Activated CD8-positive, alpha-beta memory T cell treated with anti-CD3 and anti-CD28 coated beads for 4 hours (primary cell): Measurements from ENCODE around the gene POLR2I.
"Not testable (repeated sequence)": the region's sequence is repeated elsewhere in the genome, so short reads cannot be mapped to it uniquely, and the experiment has no call there.

ENCODE experiments used
- DNase-seq, 2 donors: peaks; one replicate each; pipeline ENCODE4 v3.0.0-alpha.2; 2020; ENCODE audit warnings: low read depth in 2 of 2

POLR2I gene

DNA sequence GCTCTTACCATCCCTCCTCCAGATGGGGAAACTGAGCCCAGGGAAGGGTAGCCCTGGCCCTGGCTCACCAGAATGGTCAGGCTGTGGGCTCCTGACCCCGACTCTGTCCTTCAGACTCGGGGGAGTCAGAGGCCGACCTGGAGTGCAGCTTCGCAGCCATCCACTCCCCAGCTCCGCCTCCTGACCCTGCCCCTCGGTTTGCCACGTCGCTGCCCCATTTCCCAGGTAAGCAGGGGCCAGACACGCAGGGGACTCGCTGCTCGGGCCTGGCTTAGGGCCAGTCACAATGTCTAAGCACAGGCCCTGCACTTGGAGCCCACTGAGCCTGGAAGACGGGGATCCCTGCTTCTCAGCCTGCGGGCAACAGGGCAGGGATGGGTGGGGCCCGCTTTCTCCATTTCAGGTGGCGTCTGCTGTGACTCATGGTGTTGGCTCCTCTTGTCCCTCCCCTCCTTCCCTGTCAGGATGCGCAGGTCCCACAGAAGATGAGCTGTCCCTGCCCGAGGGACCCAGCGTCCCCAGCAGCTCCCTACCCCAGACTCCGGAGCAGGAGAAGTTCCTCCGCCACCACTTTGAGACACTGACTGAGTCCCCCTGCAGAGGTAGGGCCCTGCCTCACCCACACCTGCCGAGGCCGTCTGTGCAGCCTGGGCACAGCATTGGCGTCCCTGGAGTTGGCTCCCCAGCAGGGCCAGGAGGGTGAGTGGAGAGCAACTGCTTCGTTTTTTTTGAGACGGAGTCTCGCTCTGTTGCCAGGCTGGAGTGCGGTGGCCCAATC is 12.9 kb downstream of the POLR2I start:
- DNase-seq = no peak

DNA sequence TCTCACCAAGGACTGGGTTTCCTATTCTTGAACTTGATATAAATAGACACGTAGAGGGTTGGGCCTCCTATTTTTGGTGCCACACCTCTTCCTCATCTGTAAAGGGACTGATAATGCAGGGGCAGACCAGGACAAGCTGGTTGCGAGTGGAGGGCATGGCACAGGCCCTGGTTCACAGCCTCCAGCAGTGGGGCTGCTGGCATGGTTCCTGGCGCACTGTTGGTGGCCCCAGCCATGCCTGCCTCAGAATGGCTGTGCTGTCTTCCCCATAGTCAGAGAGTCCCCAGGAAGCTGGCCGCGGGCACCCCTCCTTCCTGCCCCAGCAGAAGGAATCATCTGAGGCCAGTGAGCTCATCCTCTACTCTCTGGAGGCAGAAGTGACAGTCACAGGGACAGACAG is 14.2 kb downstream of the POLR2I start:
- DNase-seq = no peak

- DNase-seq = no peak
These were observed 15.4 kb downstream of the POLR2I start for GRCh38 chr19:36099166-36099785.

GRCh38 chr19:36097036-36097435 is 17.6 kb downstream of the POLR2I start:
- DNase-seq = no peak

- DNase-seq = no peak
These were observed 21.0 kb downstream of the POLR2I start for GRCh38 chr19:36093687-36094086.

DNA sequence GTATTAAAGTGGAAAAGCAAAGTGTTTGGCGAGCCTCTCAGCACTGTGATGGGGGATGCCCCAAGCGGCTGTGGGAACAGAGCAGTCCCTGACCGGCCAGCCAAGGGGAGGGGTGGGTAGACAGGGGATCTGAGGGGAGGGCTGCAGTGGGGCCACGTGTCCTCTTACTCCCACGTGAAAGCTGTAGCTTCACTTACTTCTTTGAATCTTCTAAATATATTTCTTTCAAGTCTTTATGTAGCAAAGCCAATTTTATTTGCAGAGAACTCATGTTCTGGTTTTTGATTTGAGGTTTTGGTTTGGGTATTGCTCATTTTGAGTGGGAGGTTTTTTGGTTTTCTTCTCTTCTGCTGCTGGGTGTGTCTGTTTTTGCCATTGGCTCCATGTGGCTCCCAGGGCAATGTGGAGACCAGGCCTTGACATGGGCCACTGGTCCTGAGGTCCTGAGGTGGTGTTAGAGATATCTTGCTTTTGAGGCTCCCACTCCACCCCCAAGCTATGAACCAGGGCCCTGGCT is 21.5 kb downstream of the POLR2I start:
- DNase-seq = no peak

DNA sequence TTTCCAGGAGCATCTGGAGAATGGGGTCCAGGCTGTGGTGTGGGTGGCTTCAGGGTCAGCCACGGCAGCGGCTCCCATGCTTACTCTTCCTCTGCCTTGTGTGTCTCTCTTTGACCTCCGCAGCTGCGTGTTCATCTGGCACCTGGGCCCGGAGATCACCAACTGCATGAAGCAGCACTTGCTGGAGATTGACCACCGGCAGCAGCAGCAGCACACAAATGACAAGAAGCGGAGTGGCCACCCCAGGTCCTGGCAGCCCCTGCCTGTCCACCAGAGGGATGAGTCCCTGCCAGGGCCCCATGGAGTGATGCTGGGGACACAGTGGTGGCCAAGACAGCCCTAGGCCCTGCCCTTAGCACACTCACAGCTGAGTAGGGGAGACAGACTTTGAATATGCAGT is 22.1 kb downstream of the POLR2I start:
- DNase-seq = no peak

GRCh38 chr19:36090910-36091695 is 23.6 kb downstream of the POLR2I start:
- DNase-seq = no peak

GRCh38 chr19:36089847-36090246 is 24.8 kb downstream of the POLR2I start:
- DNase-seq = no peak

- DNase-seq = no peak
These were observed 28.3 kb downstream of the POLR2I start for GRCh38 chr19:36086326-36086725.

GRCh38 chr19:36084231-36085009 is 30.3 kb downstream of the POLR2I start:
- no peak for DNase-seq

DNA sequence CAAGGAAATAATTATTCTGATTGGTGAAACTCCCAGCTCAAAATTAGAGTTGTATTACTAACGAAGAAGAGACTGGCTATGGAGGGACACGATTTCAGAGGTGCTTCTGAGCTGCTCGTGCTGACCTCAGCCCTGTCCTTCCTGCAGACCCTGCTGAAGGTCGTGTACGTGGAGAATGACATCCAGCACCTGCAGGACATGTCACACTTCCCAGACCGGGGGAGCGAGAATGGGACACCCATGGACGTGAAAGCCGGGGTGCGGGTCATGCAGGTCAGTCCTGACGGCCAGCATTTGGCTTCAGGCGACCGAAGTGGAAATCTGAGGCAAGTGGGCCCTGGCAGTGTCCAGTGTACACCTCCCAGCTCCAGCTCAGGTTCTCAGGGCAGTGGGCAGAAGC is 31.8 kb downstream of the POLR2I start:
- DNase-seq = no peak

- DNase-seq = no peak
These were observed 32.8 kb downstream of the POLR2I start for GRCh38 chr19:36081894-36082293.

- DNase-seq = no peak
These were observed 33.3 kb downstream of the POLR2I start for GRCh38 chr19:36081385-36081784.

- no peak for DNase-seq
These were observed 35.2 kb downstream of the POLR2I start for GRCh38 chr19:36079389-36079945.

GRCh38 chr19:36073121-36073876 is 41.4 kb downstream of the POLR2I start:
- DNase-seq = no peak

DNA sequence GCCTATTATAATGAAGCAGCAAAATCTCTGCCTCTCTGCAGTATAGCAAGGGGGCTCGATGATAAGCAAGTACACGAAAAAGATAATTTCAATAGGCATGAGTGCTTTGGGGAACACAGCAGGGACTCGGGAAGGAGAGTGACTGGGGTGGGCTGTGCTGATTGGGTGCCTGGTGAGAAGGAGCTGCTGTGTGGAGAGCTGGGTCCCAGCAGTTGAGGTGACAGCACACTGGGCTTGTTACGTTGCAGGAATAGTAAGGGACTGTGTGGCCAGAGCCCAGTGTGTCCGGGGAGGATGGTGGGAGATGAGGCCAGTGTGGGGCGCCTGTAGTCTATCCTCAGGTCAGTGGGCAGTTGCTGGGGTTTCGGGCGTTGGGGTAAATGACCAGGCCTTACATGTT is 42.6 kb downstream of the POLR2I start:
- DNase-seq = no peak

GRCh38 chr19:36068810-36069499 is 45.7 kb downstream of the POLR2I start:
- not testable (repeated sequence) for DNase-seq

DNA sequence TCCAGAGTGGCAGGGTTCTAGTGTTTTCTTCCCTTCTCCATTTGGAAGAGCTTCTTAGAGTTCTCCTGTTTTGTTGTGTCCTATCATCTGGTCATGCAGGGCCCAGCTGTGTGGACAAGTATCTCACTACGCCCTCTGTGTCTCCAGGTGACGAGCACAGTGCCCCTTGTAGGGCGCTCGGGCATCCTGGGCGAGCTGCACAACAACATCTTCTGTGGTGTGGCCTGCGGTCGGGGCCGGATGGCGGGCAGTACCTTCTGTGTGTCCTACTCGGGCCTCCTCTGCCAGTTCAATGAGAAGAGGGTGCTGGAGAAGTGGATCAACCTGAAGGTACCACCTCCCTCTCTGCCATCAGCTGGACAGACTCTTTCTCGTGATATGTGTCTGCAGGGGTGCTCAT is 47.0 kb downstream of the POLR2I start:
- no peak for DNase-seq

GRCh38 chr19:36064826-36065225 is 49.8 kb downstream of the POLR2I start:
- DNase-seq = no peak
